ENCODE results near the gene CCDC197. TPM values are rescaled to one million over a fixed set of nuclear protein-coding genes. Genes with fewer than 3 reads are reported as not detected.

CCDC197 gene
- total RNA-seq, 1 donor from 2014 or later, result not detected

- no peak for DNase-seq
These were observed 48.0 kb downstream of the CCDC197 start for GRCh38 chr14:94045101-94045500.

DNA sequence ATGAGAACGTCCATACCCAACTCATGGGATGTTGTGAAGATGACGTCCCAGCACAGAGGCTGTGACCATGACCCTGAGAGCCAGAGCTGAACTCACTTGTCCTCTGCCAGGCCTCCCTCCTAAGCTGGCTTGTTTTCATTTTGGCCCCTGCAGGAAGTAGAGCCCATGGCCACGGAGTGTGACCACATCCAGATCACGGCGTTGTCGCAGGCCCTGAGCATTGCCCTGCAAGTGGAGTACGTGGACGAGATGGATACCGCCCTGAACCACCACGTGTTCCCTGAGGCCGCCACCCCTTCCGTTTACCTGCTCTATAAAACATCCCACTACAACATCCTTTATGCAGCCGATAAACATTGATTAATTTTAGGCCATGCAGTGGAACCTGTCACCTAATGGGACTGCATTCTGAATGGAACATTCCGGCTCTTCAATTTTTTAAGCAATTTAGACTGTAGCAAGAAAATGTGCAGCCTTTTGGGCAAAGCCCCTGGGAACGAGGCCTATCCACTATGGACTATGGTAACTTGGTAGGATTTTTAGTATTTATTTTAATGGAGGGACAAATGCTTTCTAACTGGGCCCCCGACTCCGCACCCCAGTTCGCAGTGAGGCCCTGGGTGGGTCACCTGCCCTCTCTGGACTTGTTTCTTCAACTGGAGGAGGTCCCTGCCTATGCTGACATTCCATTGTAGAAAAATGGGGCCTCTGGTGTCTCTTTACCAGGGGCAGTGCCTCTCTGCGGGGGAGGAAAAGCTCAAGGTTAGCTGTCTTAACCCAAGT is 48.7 kb downstream of the CCDC197 start:
- DNase-seq, result no peak

- DNase-seq, result no peak
These were observed 49.7 kb downstream of the CCDC197 start for GRCh38 chr14:94046696-94047250.

DNA sequence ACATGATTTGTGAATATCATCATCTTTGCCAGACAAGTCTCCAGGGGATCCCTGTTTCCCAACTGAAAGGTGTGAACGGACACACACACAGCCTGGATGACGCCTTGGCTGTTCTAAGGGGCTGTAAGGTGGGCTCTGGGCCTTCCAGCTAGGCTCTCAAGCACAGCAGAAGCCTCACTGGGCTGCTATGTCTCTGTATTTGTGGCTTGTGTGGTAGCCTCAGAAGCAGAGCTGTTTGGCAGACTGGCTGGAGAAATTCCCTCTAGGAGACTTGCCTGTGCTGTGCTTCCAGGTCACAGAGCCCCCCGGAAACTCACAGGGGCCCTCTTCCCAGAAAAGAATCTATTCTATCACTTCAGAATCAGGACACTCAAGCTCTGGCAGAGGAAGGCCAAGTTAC is 50.5 kb downstream of the CCDC197 start:
- no peak for DNase-seq

DNA sequence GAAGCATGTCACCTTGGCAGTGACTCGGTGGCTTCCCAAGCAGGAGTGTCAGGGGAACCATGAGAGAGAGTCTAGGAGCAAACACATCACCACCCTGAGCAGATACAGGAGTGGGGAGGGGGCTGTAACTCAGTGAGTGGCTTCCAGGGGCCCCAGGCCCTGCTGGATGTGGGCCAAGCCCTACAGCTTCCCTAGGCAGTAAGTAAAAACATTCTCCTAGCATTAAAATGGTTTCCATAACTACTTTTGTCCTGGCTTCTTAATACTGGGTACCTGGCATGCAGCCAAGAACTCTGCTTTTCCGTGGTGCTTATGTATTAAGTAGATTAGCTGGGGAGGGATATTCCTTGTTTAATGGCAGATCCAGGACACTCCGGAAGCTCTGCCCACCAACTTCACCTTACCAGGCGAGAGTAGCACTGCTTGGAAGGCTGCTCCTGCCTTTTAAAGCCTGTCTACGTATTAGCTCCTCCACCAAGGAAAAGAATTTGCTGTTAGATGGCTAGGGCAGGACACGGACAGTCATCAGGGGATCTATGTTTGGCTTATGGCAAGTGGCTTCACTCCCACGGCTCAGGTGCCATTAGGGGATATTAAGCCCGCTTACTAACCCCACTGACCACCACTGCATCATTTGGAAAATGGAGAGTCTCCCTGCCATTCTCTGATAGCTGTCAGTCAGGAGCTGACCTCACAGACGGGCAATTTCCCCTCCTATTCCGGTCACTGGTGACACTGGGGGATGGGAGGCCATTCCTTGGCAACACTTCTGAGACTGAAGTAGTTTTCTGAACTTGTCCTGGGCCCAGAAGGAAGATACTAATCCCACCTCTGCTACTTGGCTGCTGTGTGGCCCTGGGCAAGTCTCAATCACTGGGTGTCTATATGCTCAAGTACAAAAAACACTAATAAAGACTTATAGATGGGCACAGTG is 51.9 kb downstream of the CCDC197 start:
- peak; percentile 40 for DNase-seq

DNA sequence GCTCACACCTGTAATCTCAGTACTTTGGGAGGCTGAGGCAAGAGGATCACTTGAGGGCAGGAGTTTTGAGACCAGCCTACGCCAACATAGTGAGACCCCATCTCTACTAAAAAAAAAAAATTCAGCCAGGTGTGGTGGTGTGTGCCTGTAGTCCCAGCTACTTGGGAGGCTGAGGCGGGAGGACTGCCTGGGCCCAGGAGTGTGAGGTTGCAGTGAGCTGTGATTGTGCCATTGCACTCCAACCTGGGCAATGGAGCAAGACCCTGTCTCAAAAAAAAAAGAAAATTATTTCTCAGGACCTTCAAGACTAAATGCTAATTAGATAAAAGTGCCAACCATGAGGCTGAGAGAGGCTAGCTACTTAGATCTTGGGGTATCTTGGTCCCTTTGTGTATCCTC is 52.5 kb downstream of the CCDC197 start:
- DNase-seq, result no peak

- no peak for DNase-seq
These were observed 53.3 kb downstream of the CCDC197 start for GRCh38 chr14:94050231-94050880.

GRCh38 chr14:94051115-94051514 is 54.0 kb downstream of the CCDC197 start:
- peak; percentile 67 for DNase-seq

- no peak for DNase-seq
These were observed 54.7 kb downstream of the CCDC197 start for GRCh38 chr14:94051779-94052178.

GRCh38 chr14:94052199-94052598 is 55.1 kb downstream of the CCDC197 start:
- DNase-seq, result no peak

DNA sequence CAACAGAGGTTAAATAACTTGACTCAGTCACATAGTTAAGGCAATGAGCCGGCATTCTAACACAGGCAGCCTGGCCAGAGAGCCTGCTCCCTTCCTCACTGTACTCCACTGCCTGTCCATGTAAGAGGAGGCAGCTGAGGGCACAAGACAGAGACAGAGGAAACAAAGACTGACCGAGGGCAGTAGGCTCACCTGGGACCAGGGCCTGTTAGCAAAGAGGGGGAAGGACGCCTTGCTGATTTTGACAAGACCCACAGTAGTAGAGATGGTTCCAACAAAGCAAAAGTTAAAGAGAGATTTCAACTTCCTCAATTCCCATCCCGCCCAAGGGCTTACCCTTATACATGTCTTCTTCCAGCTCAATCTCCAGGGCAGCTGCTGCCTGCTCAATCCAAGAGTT is 55.6 kb downstream of the CCDC197 start:
- no peak for DNase-seq

- no peak for DNase-seq
These were observed 57.3 kb downstream of the CCDC197 start for GRCh38 chr14:94054401-94054800.

GRCh38 chr14:94054936-94055335 is 57.8 kb downstream of the CCDC197 start:
- no peak for DNase-seq

DNA sequence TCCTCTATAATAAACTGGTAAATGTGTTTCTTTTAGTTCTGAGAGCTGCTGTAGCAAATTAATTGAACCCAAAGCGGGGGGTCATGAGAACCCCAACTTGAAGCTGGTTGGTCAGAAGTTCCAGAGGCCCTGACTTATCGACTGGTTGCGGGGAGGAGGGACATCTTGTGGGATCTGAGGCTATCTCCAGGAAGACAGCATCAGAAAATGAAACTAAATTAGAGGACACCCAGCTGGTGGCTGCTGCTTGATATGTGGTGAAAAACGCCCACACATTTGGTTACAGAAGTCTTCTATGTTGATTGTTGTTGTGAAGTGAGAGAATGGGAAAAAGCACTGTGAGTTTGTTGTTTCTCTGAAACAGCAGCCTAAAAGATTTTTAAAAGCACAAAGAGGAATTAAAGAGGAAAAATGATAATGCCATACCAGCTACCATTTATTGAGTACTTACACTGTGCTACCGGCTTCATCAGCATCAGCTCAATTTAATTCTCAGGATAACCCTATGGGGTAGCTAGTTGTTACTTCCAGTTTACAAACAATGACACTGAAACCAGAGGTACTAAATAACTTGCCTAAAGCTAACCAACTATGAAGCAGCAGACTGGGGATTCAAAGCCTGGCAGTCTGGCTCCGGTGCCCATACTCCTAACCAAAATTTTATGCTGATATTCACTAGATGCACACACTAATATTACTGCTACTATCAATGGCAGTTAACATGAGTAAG is 59.6 kb downstream of the CCDC197 start:
- DNase-seq, result no peak

DNA sequence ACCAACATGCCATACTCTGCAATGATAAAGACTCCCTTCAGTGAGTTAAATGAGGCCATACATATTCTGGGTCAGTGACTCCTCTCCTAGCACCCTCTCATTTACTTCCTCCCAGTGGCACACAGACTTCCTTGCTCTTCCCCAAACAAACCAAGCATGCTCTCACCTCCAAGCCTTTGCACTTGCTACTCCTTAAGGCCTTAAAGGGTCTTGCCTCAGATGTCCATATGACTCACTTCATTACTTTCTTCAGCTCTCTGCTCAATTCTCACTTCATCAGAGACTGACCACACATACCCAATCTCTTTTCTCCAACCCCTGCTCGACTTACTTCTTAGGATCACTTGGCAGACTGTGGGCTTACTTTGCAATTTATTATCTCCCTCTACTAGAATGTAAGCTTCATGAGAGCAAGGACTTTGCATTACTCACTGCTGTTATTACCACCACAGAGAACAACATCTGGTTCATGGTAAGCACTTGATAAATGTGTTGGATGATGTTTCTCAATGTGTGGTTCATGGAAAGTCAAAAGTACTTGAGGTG is 61.1 kb downstream of the CCDC197 start:
- DNase-seq, result no peak

Other genes starting within 250 kb of the CCDC197 start
- gene PRIMA1, start 208.8 kb upstream of the CCDC197 start, total RNA-seq, result not detected in 2 replicates
- gene FAM181A, start 70.0 kb upstream of the CCDC197 start, total RNA-seq, result not detected in 2 replicates
- gene ASB2, start 20.7 kb upstream of the CCDC197 start, total RNA-seq, result 0.05 TPM in 1 of 2 replicates, not detected in the other
- 0.68 and 0.84 TPM in 2 replicates for gene OTUB2, start 29.0 kb downstream of the CCDC197 start, total RNA-seq
- 108 and 135 TPM in 2 replicates for gene DDX24, start 83.9 kb downstream of the CCDC197 start, total RNA-seq
- gene IFI27L1, start 84.0 kb downstream of the CCDC197 start, total RNA-seq, result 7.3 and 14.0 TPM in 2 replicates
- gene IFI27, start 113.4 kb downstream of the CCDC197 start, total RNA-seq, result 75.5 and 375 TPM in 2 replicates
- gene IFI27L2, start 132.3 kb downstream of the CCDC197 start, total RNA-seq, result 4.0 and 10.2 TPM in 2 replicates
- not detected in 2 replicates for gene PPP4R4, start 177.0 kb downstream of the CCDC197 start, total RNA-seq